Neural cell (in vitro differentiated cells): ENCODE data around the gene MCAT. TPM values are rescaled to one million over a fixed set of nuclear protein-coding genes. Genes with fewer than 3 reads are reported as not detected.

ENCODE experiments used
- H2AFZ ChIP-seq: fragments of 200-600, 300-800 bp; sonication (generic), shearing (Covaris generic); 2 replicates; pipeline ENCODE4 v1.6.0; 2014; ENCODE audit warnings: low read depth, mild to moderate bottlenecking, antibody characterized with exemption, low read length, moderate library complexity
- H3F3A ChIP-seq: fragments of 200-600 bp; shearing (Covaris generic); 2 replicates; pipeline ENCODE4 v1.6.1; 2016; ENCODE audit warnings: mild to moderate bottlenecking, moderate library complexity, mixed read lengths, antibody characterized with exemption, low read length; ENCODE audit not compliant: insufficient read depth, poor library complexity, severe bottlenecking
- H3K27ac ChIP-seq: fragments of 200-600, 300-800 bp; sonication (generic), shearing (Covaris generic); 2 replicates; pipeline ENCODE4 v1.5.1; 2014; ENCODE audit warnings: mild to moderate bottlenecking, low read length, moderate library complexity
- H3K27me3 ChIP-seq: fragments of 300-800, 200-600 bp; sonication (generic), shearing (Covaris generic); 2 replicates; pipeline ENCODE4 v1.6.0; 2014; ENCODE audit warnings: mild to moderate bottlenecking, low read depth, low read length, moderate library complexity; ENCODE audit not compliant: insufficient read depth
- H3K36me3 ChIP-seq: fragments of 300-800, 200-600 bp; sonication (generic), shearing (Covaris generic); 2 replicates; pipeline ENCODE4 v1.5.1; 2014; ENCODE audit warnings: mild to moderate bottlenecking, antibody characterized with exemption, low read length, moderate library complexity; ENCODE audit not compliant: insufficient read depth
- H3K4me2 ChIP-seq: fragments of 300-800, 200-600 bp; sonication (generic), shearing (Covaris generic); 2 replicates; pipeline ENCODE4 v1.6.0; 2014; ENCODE audit warnings: mild to moderate bottlenecking, low read length
- H3K4me3 ChIP-seq: fragments of 300-800, 200-600 bp; sonication (generic), shearing (Covaris generic); 2 replicates; pipeline ENCODE4 v1.5.1; 2014; ENCODE audit warnings: mild to moderate bottlenecking, low read length, moderate library complexity
- H3K79me2 ChIP-seq: fragments of 200-600 bp; shearing (Covaris generic); replicated peaks from 2 replicates; pipeline ENCODE4 v1.6.0; 2014; ENCODE audit warnings: mild to moderate bottlenecking, low read length, moderate library complexity; ENCODE audit not compliant: insufficient read depth
- H3K9ac ChIP-seq: fragments of 300-800, 200-600 bp; sonication (generic), shearing (Covaris generic); 2 replicates; pipeline ENCODE4 v1.6.1; 2016; ENCODE audit warnings: mild to moderate bottlenecking, low read length, mixed read lengths
- H3K9me2 ChIP-seq: fragments of 200-600 bp; shearing (Covaris generic); 2 replicates; pipeline ENCODE4 v1.6.1; 2016; ENCODE audit warnings: mild to moderate bottlenecking, low read length, mixed read lengths; ENCODE audit not compliant: insufficient read depth
- H3K9me3 ChIP-seq: fragments of 200-600, 300-800 bp; sonication (generic), shearing (Covaris generic); 2 replicates; pipeline ENCODE4 v1.6.1; 2016; ENCODE audit warnings: mild to moderate bottlenecking, mixed run types, low read length, moderate library complexity, mixed read lengths
- H4K20me1 ChIP-seq: fragments of 200-600 bp; shearing (Covaris generic); 2 replicates; pipeline ENCODE4 v1.6.1; 2016; ENCODE audit warnings: mild to moderate bottlenecking, mixed run types; ENCODE audit not compliant: insufficient read depth
- CTCF ChIP-seq: fragments of 450-650 bp; IDR thresholded peaks from 2 replicates; pipeline ENCODE4 v1.5.1; 2014; ENCODE audit warnings: antibody characterized with exemption, mild to moderate bottlenecking, moderate library complexity; ENCODE audit not compliant: poor library complexity, severe bottlenecking
- EP300 ChIP-seq: fragments of 450-650 bp; conservative IDR thresholded peaks from 2 replicates; pipeline ENCODE4 v1.6.1; 2014; ENCODE audit warnings: antibody characterized with exemption, mild to moderate bottlenecking, moderate library complexity; ENCODE audit not compliant: poor library complexity, severe bottlenecking
- EZH2 ChIP-seq: fragments of 200-600, 300-800 bp; shearing (Covaris generic), sonication (generic); IDR thresholded peaks from 2 replicates; pipeline ENCODE4 v1.6.1; 2014; ENCODE audit warnings: antibody characterized with exemption, low read length, borderline replicate concordance, mild to moderate bottlenecking; ENCODE audit not compliant: insufficient read depth, poor library complexity, severe bottlenecking
- MXI1 ChIP-seq: fragments of 450-650 bp; conservative IDR thresholded peaks from 2 replicates; pipeline ENCODE4 v1.6.1; 2014; ENCODE audit warnings: antibody characterized with exemption, mild to moderate bottlenecking; ENCODE audit not compliant: poor library complexity, severe bottlenecking
- POLR2AphosphoS5 ChIP-seq: IDR thresholded peaks from 2 replicates; pipeline ENCODE4 v1.6.1; 2012
- RAD21 ChIP-seq: fragments of 450-650 bp; conservative IDR thresholded peaks from 2 replicates; pipeline ENCODE4 v1.6.1; 2014; ENCODE audit warnings: antibody characterized with exemption, mild to moderate bottlenecking, moderate library complexity
- REST ChIP-seq: IDR thresholded peaks from 2 replicates; pipeline ENCODE4 v1.6.1; 2012; ENCODE audit warnings: borderline replicate concordance
- SMC3 ChIP-seq: fragments of 450-650 bp; conservative IDR thresholded peaks from 2 replicates; pipeline ENCODE4 v1.6.1; 2014; ENCODE audit warnings: antibody characterized with exemption, mild to moderate bottlenecking, moderate library complexity; ENCODE audit not compliant: poor library complexity
- TAF1 ChIP-seq: IDR thresholded peaks from 2 replicates; pipeline ENCODE4 v1.6.1; 2012; ENCODE audit warnings: low read depth
- polyA plus RNA-seq: library from polyadenylated mRNA; depleted of rRNA; stranded (reverse); fragments of >200 nt; gene quantifications from 2 replicates; pipeline ENCODE4 v1.2.3, GENCODE V29; 2014

The MCAT gene
- polyA plus RNA-seq, 1 donor from 2014 or later = 46.8 TPM

GRCh38 chr22:43188829-43189545 is 45.8 kb upstream of the MCAT start:
- Histone ChIP-seq H3K9me2 (no peaks in the 10 kb centered on the region), H3K79me2 (no peaks in the 10 kb centered on the region), H4K20me1 (no peaks in the 10 kb centered on the region), H3K27me3 (no peaks in the 10 kb centered on the region), H3K9me3 (no peaks in the 10 kb centered on the region), H3K27ac (no peak overlapping the region), H3K9ac (no peak overlapping the region), H3K4me3 (no peak overlapping the region), H2AFZ (no peak overlapping the region), H3F3A (no peaks in the 10 kb centered on the region), H3K4me2 (no peak overlapping the region), H3K36me3 (no peaks in the 10 kb centered on the region)
- TF ChIP-seq EP300 = no peak
- TF ChIP-seq SMC3 = no peak
- TF ChIP-seq TAF1 = no peak
- TF ChIP-seq REST = no peak
- TF ChIP-seq RAD21 = no peak
- TF ChIP-seq POLR2AphosphoS5 = no peak
- TF ChIP-seq MXI1 = no peak
- no peak for TF ChIP-seq EZH2
- no peak for TF ChIP-seq CTCF

GRCh38 chr22:43187171-43188099 is 44.2 kb upstream of the MCAT start:
- H3F3A ChIP-seq = no peaks in the 10 kb centered on the region
- H3K9me3 ChIP-seq = no peaks in the 10 kb centered on the region
- H3K4me2 ChIP-seq = peak overlapping the region; percentile 3
- no peaks in the 10 kb centered on the region for H3K36me3 ChIP-seq
- H3K27ac ChIP-seq = peak overlapping the region; percentile 80
- peak; percentile 79 for TF ChIP-seq CTCF
- TF ChIP-seq POLR2AphosphoS5 = peak; percentile 77
- no peak for TF ChIP-seq TAF1
- TF ChIP-seq EP300 = peak; percentile 50
- TF ChIP-seq REST = no peak
- no peak for TF ChIP-seq EZH2
- peak; percentile 53 for TF ChIP-seq MXI1
- TF ChIP-seq RAD21 = peak; percentile 43
- TF ChIP-seq SMC3 = peak; percentile 57
- H3K79me2 ChIP-seq = no peaks in the 10 kb centered on the region
- H3K27me3 ChIP-seq = no peaks in the 10 kb centered on the region
- H4K20me1 ChIP-seq = no peaks in the 10 kb centered on the region
- H3K9ac ChIP-seq = peak overlapping the region; percentile 61
- H2AFZ ChIP-seq = peak overlapping the region; percentile 84
- H3K9me2 ChIP-seq = no peaks in the 10 kb centered on the region
- H3K4me3 ChIP-seq = peak overlapping the region; percentile 63
